Measurements from ENCODE around the gene PPP2R3A.

- TF ChIP-seq MAZ (IDR thresholded peaks at IDR 0.05; ENCODE audit: borderline replicate concordance, low read depth, low read length) (no peak), BHLHE40 (IDR thresholded peaks at IDR 0.05; ENCODE audit: low read depth, low read length) (peak; percentile 23; the same call in 1 of the 2 replicates), NFE2L2 (IDR thresholded peaks at IDR 0.05; ENCODE audit: low read depth, low read length) (no peak), CTCF (conservative IDR thresholded peaks at IDR 0.05; ENCODE audit: low read depth, low read length) (no peak), POLR2A (IDR thresholded peaks at IDR 0.05; ENCODE audit: low read depth, low read length) (no peak), SMC3 (IDR thresholded peaks at IDR 0.05; ENCODE audit: low read depth, low read length) (no peak), MAFK (IDR thresholded peaks at IDR 0.05; ENCODE audit: low read depth, low read length) (0 out of 2 replicates have a peak, but pooled peaks have one; percentile 3), USF2 (IDR thresholded peaks at IDR 0.05; ENCODE audit: low read depth, low read length) (no peak), CEBPB (IDR thresholded peaks at IDR 0.05; ENCODE audit: low read depth, low read length) (no peak), RCOR1 (IDR thresholded peaks at IDR 0.05; ENCODE audit: insufficient replicate concordance, low read length) (no peak)
Measured at GRCh38 chr3:135982922-135983581, 17.5 kb downstream of the PPP2R3A start.
